HepG2 (cell line): ENCODE measurements around the gene NOTUM. TPM values are rescaled to one million over a fixed set of nuclear protein-coding genes. Genes with fewer than 3 reads are reported as not detected.

Source experiments
- CBX2 ChIP-seq, 2 experiments: fragments of 200-600 bp in 1 of 2; sonication (generic); formaldehyde crosslinking in 1 of 2; IDR thresholded peaks; 2 replicates each; pipeline versions ENCODE4 v1.7.0 to v1.8.1; 2018 to 2022; ENCODE audit warnings: low read depth in 2 of 2, low read length in 1 of 2, mild to moderate bottlenecking in 1 of 2, missing genetic modification reagents in 1 of 2
- GTF2F1 ChIP-seq: fragments of 150-350 bp; IDR thresholded peaks from 2 replicates; pipeline ENCODE4 v1.6.1; 2014; ENCODE audit warnings: low read length
- HNF4G ChIP-seq, 2 experiments: sonication (generic) in 1 of 2; formaldehyde crosslinking in 1 of 2; IDR thresholded peaks; 2 replicates each; pipeline versions ENCODE4 v1.4.0 to v1.6.1; 2011 to 2020; ENCODE audit warnings: borderline replicate concordance in 2 of 2, low read depth in 2 of 2, mild to moderate bottlenecking in 2 of 2, low read length in 1 of 2, missing genetic modification reagents in 1 of 2, moderate library complexity in 1 of 2
- KLF16 ChIP-seq, 2 experiments: sonication (generic) in 1 of 2; formaldehyde crosslinking in 1 of 2; IDR thresholded peaks; 2 replicates each; pipeline versions ENCODE4 v1.6.1 to v1.8.0; 2016 to 2023; ENCODE audit warnings: missing genetic modification reagents in 2 of 2, missing compliant biosample characterization in 1 of 2
- MIXL1 ChIP-seq: IDR thresholded peaks from 2 replicates; pipeline ENCODE4 v1.6.1; 2016
- MTA3 ChIP-seq: sonication (generic); formaldehyde crosslinking; IDR thresholded peaks from 2 replicates; pipeline ENCODE4 v1.4.0; 2020; ENCODE audit warnings: missing genetic modification reagents
- NFRKB ChIP-seq: fragments of 450-650 bp; IDR thresholded peaks from 2 replicates; pipeline ENCODE4 v1.6.1; 2017
- NR2F2 ChIP-seq: IDR thresholded peaks from 2 replicates; pipeline ENCODE4 v1.6.1; 2012; ENCODE audit warnings: low read depth, inconsistent platforms, borderline replicate concordance
- RARA ChIP-seq: IDR thresholded peaks from 2 replicates; pipeline ENCODE4 v1.6.1; 2016; ENCODE audit warnings: missing genetic modification reagents, missing compliant biosample characterization
- SOX6 ChIP-seq, 2 experiments: fragments of 450-650 bp in 1 of 2; sonication (generic) in 1 of 2; formaldehyde crosslinking in 1 of 2; IDR thresholded peaks; 2 replicates each; pipeline versions ENCODE4 v1.4.0 to v1.6.1; 2017 to 2020; ENCODE audit warnings: antibody characterized with exemption in 1 of 2, mild to moderate bottlenecking in 1 of 2, missing genetic modification reagents in 1 of 2
- ZNF274 ChIP-seq: sonication (generic); formaldehyde crosslinking; IDR thresholded peaks from 2 replicates; pipeline ENCODE4 v1.5.1; 2020; ENCODE audit warnings: mild to moderate bottlenecking, missing genetic modification reagents
- ZNF34 ChIP-seq: sonication (generic); formaldehyde crosslinking; IDR thresholded peaks from 2 replicates; pipeline ENCODE4 v1.4.0; 2020; ENCODE audit warnings: mild to moderate bottlenecking, missing genetic modification reagents, borderline replicate concordance
- ZNF598 ChIP-seq: sonication (generic); formaldehyde crosslinking; IDR thresholded peaks from 2 replicates; pipeline ENCODE4 v1.5.1; 2020; ENCODE audit warnings: mild to moderate bottlenecking, missing genetic modification reagents, borderline replicate concordance
- ZNF841 ChIP-seq: sonication (generic); formaldehyde crosslinking; IDR thresholded peaks from 2 replicates; pipeline ENCODE4 v1.8.1; 2023; ENCODE audit warnings: missing genetic modification reagents, borderline replicate concordance
- ZSCAN25 ChIP-seq: sonication (generic); formaldehyde crosslinking; IDR thresholded peaks from 2 replicates; pipeline ENCODE4 v1.8.0; 2022; ENCODE audit warnings: mild to moderate bottlenecking, missing genetic modification reagents
- polyA plus RNA-seq, 8 experiments: library from polyadenylated mRNA; depleted of rRNA in 3 of 8; stranded (reverse) in 7 of 8; unstranded in 1 of 8; fragments of >200 nt; fragmentation: Illumina TruSeq in 4 of 8; extraction: Trizol in 4 of 8; gene quantifications; 2 replicates each; pipeline versions ENCODE4 v1.2.1 to v1.2.3, GENCODE V29; 2011 to 2016; ENCODE audit warnings: low read depth in 4 of 8, missing spikeins in 1 of 8, mixed read lengths in 1 of 8; ENCODE audit not compliant: insufficient read depth in 1 of 8
- total RNA-seq, 5 experiments: library from RNA; depleted of rRNA; stranded (reverse); fragments of >200 nt; fragmentation: Illumina TruSeq; extraction: Trizol; gene quantifications; 2 replicates each; pipeline ENCODE4 v1.2.3, GENCODE V29; 2016; ENCODE audit warnings: low read depth in 1 of 5
- TF ChIP-seq, protein P1 (sequence below): sonication (generic); formaldehyde crosslinking; IDR thresholded peaks from 2 replicates; pipeline ENCODE4 v1.4.0; 2020; ENCODE audit warnings: mild to moderate bottlenecking, missing genetic modification reagents
- TF ChIP-seq, protein P2 (sequence below): sonication (generic); formaldehyde crosslinking; IDR thresholded peaks from 2 replicates; pipeline ENCODE4 v1.5.0; 2020; ENCODE audit warnings: mild to moderate bottlenecking, missing genetic modification reagents
- TF ChIP-seq, protein P3 (sequence below): sonication (generic); formaldehyde crosslinking; IDR thresholded peaks from 2 replicates; pipeline ENCODE4 v1.4.0; 2020; ENCODE audit warnings: missing genetic modification reagents, borderline replicate concordance
- TF ChIP-seq, protein P4 (sequence below): sonication (generic); formaldehyde crosslinking; IDR thresholded peaks from 2 replicates; pipeline ENCODE4 v1.5.0; 2020; ENCODE audit warnings: missing genetic modification reagents, mild to moderate bottlenecking, borderline replicate concordance
- TF ChIP-seq, protein P5 (sequence below): sonication (generic); formaldehyde crosslinking; IDR thresholded peaks from 2 replicates; pipeline ENCODE4 v1.8.0; 2022; ENCODE audit warnings: mild to moderate bottlenecking, missing genetic modification reagents

NOTUM gene
- total and polyA plus RNA-seq, 2 of the 13 experiments (the other 11 are each of a cell fraction or from before 2014, with no cell fraction given): 150 to 160 TPM

DNA sequence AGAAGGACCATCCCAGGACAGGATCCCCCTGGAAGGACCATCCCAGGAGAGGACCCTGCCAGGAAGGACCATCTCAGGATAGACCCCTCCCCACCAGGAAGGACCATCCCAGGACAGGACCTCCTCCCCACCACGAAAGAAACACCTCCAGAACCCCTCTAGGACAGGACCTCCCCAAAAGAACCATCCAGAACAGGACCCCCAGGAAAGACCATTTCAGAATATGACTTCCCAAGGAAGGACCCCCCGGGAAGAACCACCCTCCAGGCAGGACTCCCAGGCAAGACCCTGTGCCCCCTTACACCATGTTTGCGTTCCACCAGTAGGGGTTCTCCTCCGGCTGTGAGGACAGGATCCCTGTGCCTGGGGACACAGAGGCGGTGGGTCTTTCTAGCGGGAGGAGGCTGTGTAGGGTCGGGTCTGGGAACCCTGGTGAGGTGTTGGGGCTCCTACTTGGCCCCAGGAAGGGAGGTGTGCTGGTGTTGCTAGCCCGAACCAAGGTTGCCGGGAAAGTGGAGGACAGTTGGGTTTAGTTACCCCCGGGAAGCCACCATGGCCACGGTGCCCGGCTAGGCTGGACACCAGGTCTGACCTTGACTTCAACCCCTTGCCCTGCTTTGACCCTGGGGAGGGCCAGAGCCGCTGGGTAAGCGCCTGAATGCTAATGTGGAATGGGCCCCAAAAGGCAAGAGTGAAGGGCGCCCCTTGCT, 2.2 kb downstream of the NOTUM start (continued):
- TF ChIP-seq, protein P1, sequence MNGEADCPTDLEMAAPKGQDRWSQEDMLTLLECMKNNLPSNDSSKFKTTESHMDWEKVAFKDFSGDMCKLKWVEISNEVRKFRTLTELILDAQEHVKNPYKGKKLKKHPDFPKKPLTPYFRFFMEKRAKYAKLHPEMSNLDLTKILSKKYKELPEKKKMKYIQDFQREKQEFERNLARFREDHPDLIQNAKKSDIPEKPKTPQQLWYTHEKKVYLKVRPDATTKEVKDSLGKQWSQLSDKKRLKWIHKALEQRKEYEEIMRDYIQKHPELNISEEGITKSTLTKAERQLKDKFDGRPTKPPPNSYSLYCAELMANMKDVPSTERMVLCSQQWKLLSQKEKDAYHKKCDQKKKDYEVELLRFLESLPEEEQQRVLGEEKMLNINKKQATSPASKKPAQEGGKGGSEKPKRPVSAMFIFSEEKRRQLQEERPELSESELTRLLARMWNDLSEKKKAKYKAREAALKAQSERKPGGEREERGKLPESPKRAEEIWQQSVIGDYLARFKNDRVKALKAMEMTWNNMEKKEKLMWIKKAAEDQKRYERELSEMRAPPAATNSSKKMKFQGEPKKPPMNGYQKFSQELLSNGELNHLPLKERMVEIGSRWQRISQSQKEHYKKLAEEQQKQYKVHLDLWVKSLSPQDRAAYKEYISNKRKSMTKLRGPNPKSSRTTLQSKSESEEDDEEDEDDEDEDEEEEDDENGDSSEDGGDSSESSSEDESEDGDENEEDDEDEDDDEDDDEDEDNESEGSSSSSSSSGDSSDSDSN: no peak; the same call in 1 of the 2 replicates
- TF ChIP-seq GTF2F1 (no peak), ZNF598 (CRISPR knock-in tag) (no peak), NFRKB (no peak), HNF4G (IDR thresholded peaks at IDR 0.05; ENCODE audit: borderline replicate concordance, low read depth, low read length) (no peak), HNF4G (CRISPR knock-in tag; IDR thresholded peaks at IDR 0.05; ENCODE audit: borderline replicate concordance, low read depth) (no peak), MTA3 (CRISPR knock-in tag) (no peak), RARA (peak; percentile 79), SOX6 (IDR thresholded peaks at IDR 0.05) (no peak), SOX6 (CRISPR knock-in tag; IDR thresholded peaks at IDR 0.05) (no peak), MIXL1 (CRISPR knock-in tag) (no peak), ZNF34 (CRISPR knock-in tag) (no peak), ZSCAN25 (peak; percentile 6; the same call in 1 of the 2 replicates), ZNF841 (no peak), NR2F2 (no peak), ZNF274 (CRISPR knock-in tag) (peak; percentile 36; the same call in 1 of the 2 replicates), CBX2 (IDR thresholded peaks at IDR 0.05; ENCODE audit: low read depth, low read length) (no peak), CBX2 (CRISPR knock-in tag; IDR thresholded peaks at IDR 0.05; ENCODE audit: low read depth) (no peak), KLF16 (CRISPR knock-in tag; IDR thresholded peaks at IDR 0.05) (no peak)
- TF ChIP-seq, protein P2, sequence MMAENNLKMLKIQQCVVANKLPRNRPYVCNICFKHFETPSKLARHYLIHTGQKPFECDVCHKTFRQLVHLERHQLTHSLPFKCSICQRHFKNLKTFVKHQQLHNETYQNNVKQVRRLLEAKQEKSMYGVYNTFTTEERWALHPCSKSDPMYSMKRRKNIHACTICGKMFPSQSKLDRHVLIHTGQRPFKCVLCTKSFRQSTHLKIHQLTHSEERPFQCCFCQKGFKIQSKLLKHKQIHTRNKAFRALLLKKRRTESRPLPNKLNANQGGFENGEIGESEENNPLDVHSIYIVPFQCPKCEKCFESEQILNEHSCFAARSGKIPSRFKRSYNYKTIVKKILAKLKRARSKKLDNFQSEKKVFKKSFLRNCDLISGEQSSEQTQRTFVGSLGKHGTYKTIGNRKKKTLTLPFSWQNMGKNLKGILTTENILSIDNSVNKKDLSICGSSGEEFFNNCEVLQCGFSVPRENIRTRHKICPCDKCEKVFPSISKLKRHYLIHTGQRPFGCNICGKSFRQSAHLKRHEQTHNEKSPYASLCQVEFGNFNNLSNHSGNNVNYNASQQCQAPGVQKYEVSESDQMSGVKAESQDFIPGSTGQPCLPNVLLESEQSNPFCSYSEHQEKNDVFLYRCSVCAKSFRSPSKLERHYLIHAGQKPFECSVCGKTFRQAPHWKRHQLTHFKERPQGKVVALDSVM (CRISPR knock-in tag): 0 out of 2 replicates have a peak, but pooled peaks have one; percentile 38
- TF ChIP-seq, protein P3, sequence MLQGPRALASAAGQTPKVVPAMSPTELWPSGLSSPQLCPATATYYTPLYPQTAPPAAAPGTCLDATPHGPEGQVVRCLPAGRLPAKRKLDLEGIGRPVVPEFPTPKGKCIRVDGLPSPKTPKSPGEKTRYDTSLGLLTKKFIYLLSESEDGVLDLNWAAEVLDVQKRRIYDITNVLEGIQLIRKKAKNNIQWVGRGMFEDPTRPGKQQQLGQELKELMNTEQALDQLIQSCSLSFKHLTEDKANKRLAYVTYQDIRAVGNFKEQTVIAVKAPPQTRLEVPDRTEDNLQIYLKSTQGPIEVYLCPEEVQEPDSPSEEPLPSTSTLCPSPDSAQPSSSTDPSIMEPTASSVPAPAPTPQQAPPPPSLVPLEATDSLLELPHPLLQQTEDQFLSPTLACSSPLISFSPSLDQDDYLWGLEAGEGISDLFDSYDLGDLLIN (CRISPR knock-in tag): no peak
- TF ChIP-seq, protein P4, sequence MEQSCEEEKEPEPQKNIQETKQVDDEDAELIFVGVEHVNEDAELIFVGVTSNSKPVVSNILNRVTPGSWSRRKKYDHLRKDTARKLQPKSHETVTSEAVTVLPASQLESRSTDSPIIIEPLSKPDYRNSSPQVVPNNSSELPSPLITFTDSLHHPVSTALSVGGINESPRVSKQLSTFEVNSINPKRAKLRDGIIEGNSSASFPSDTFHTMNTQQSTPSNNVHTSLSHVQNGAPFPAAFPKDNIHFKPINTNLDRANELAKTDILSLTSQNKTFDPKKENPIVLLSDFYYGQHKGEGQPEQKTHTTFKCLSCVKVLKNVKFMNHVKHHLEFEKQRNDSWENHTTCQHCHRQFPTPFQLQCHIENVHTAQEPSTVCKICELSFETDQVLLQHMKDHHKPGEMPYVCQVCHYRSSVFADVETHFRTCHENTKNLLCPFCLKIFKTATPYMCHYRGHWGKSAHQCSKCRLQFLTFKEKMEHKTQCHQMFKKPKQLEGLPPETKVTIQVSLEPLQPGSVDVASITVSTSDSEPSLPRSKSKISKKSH (CRISPR knock-in tag): no peak
- TF ChIP-seq, protein P5, sequence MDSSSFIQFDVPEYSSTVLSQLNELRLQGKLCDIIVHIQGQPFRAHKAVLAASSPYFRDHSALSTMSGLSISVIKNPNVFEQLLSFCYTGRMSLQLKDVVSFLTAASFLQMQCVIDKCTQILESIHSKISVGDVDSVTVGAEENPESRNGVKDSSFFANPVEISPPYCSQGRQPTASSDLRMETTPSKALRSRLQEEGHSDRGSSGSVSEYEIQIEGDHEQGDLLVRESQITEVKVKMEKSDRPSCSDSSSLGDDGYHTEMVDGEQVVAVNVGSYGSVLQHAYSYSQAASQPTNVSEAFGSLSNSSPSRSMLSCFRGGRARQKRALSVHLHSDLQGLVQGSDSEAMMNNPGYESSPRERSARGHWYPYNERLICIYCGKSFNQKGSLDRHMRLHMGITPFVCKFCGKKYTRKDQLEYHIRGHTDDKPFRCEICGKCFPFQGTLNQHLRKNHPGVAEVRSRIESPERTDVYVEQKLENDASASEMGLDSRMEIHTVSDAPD (CRISPR knock-in tag): 0 out of 2 replicates have a peak, but pooled peaks have one; percentile 35
